ENCODE results near the gene DNAI2.

Gene DNAI2

GRCh38 chr17:74339537-74340195 is 65.6 kb downstream of the DNAI2 start:
- no peak for DNase-seq (ENCODE audit: low spot score)

GRCh38 chr17:74340470-74341023 is 66.5 kb downstream of the DNAI2 start:
- DNase-seq (ENCODE audit: low spot score), result no peak

- no peak for DNase-seq (ENCODE audit: low spot score)
Measured at GRCh38 chr17:74342224-74342623, 68.2 kb downstream of the DNAI2 start.

GRCh38 chr17:74343121-74343520 is 69.1 kb downstream of the DNAI2 start:
- DNase-seq (ENCODE audit: low spot score), result no peak

- DNase-seq (ENCODE audit: low spot score), result no peak
Measured at GRCh38 chr17:74343526-74344284, 69.7 kb downstream of the DNAI2 start.

GRCh38 chr17:74344658-74345057 is 70.6 kb downstream of the DNAI2 start:
- no peak for DNase-seq (ENCODE audit: low spot score)

GRCh38 chr17:74345433-74346241 is 71.6 kb downstream of the DNAI2 start:
- no peak for DNase-seq (ENCODE audit: low spot score)

GRCh38 chr17:74347646-74348045 is 73.6 kb downstream of the DNAI2 start:
- no peak for DNase-seq (ENCODE audit: low spot score)

GRCh38 chr17:74349120-74349519 is 75.1 kb downstream of the DNAI2 start:
- DNase-seq (ENCODE audit: low spot score), result no peak

- DNase-seq (ENCODE audit: low spot score), result no peak
Measured at GRCh38 chr17:74350486-74350885, 76.5 kb downstream of the DNAI2 start.

GRCh38 chr17:74351552-74352210 is 77.6 kb downstream of the DNAI2 start:
- DNase-seq (ENCODE audit: low spot score), result no peak

- DNase-seq (ENCODE audit: low spot score), result no peak
Measured at GRCh38 chr17:74353446-74354060, 79.5 kb downstream of the DNAI2 start.

GRCh38 chr17:74354123-74354522 is 80.1 kb downstream of the DNAI2 start:
- no peak for DNase-seq (ENCODE audit: low spot score)

GRCh38 chr17:74354561-74354960 is 80.5 kb downstream of the DNAI2 start:
- DNase-seq (ENCODE audit: low spot score), result no peak

GRCh38 chr17:74355065-74355464 is 81.0 kb downstream of the DNAI2 start:
- no peak for DNase-seq (ENCODE audit: low spot score)

GRCh38 chr17:74356646-74357465 is 82.8 kb downstream of the DNAI2 start:
- DNase-seq (ENCODE audit: low spot score), result no peak

- DNase-seq (ENCODE audit: low spot score), result no peak
Measured at GRCh38 chr17:74357466-74357809, 83.4 kb downstream of the DNAI2 start.

- no peak for DNase-seq (ENCODE audit: low spot score)
Measured at GRCh38 chr17:74358697-74359096, 84.7 kb downstream of the DNAI2 start.

- DNase-seq (ENCODE audit: low spot score), result no peak
Measured at GRCh38 chr17:74359916-74360315, 85.9 kb downstream of the DNAI2 start.

- DNase-seq (ENCODE audit: low spot score), result no peak
Measured at GRCh38 chr17:74360899-74361229, 86.8 kb downstream of the DNAI2 start.

Measured in cerebellar cortex (tissue), 1 donor.